ENCODE results near the gene MAP4K4. TPM values are rescaled to one million over a fixed set of nuclear protein-coding genes. Genes with fewer than 3 reads are reported as not detected.

The MAP4K4 gene
- total and polyA plus RNA-seq, 2 of the 4 experiments (the other 2 are of a cell fraction) = 89.4 to 124 TPM

GRCh38 chr2:101718993-101719571, 21.6 kb downstream of the MAP4K4 start:
- Histone ChIP-seq H3K18ac (ENCODE audit: low read depth, low read length) (no peak overlapping the region), H3K9me1 (ENCODE audit: insufficient read depth, low read length) (peaks cover 18% of the 10 kb centered on the region), H3K23ac (ENCODE audit: low read depth, low read length) (peak overlapping the region; percentile 23; the same call in 1 of the 2 replicates), H3K56ac (ENCODE audit: extremely low read depth, insufficient read depth, low read length) (no peak overlapping the region), H3K14ac (replicated peaks; ENCODE audit: low read depth, low read length) (0 out of 2 replicates have a peak overlapping the region, but pooled peaks have one; percentile 10), H4K91ac (ENCODE audit: insufficient read depth, low read depth, low read length) (no peak overlapping the region), H3K4me2 (ENCODE audit: low read depth, low read length) (no peak overlapping the region), H4K5ac (ENCODE audit: low read depth, low read length) (no peak overlapping the region), H2AK9ac (replicated peaks; ENCODE audit: low read depth, low read length, poor library complexity) (no peak overlapping the region), H3K9me3 (ENCODE audit: control insufficient read depth, insufficient read depth, low read length) (no peaks in the 10 kb centered on the region), H3K4me3 (ENCODE audit: insufficient read depth, low read depth, low read length) (no peak overlapping the region), H2AFZ (replicated peaks; ENCODE audit: low read length, poor library complexity) (no peak overlapping the region), H3K79me1 (ENCODE audit: low read depth in 1 of 2, low read length in 2 of 2) (peaks cover 4 to 74% of the 10 kb centered on the region in 2 experiments; a peak in 2 of 4 replicates), H3K4me1 (ENCODE audit: control insufficient read depth, insufficient read depth, low read length) (peaks cover 16% of the 10 kb centered on the region), H3K4ac (ENCODE audit: low read depth, low read length) (no peak overlapping the region; the same call in 1 of the 2 replicates), H2BK20ac (ENCODE audit: low read depth, low read length) (no peak overlapping the region), H2BK120ac (ENCODE audit: low read depth, low read length) (no peak overlapping the region), H3K9ac (ENCODE audit: low read depth, low read length) (no peak overlapping the region), H4K8ac (ENCODE audit: low read depth in 2 of 2, low read length in 2 of 2) (no peak overlapping the region), H2BK15ac (ENCODE audit: low read depth, low read length) (no peak overlapping the region), H2BK5ac (ENCODE audit: low read depth, low read length, poor library complexity, severe bottlenecking) (peak overlapping the region; percentile 48), H3K36me3 (ENCODE audit: control insufficient read depth, insufficient read depth, low read length) (0 out of 2 replicates have a peak, but pooled peaks cover 1% of the 10 kb centered on the region), H3K27ac (ENCODE audit: insufficient read depth, low read length) (no peak overlapping the region), H4K20me1 (ENCODE audit: insufficient read depth, low read length) (peaks cover 95% of the 10 kb centered on the region), H3K27me3 (ENCODE audit: control insufficient read depth, insufficient read depth, low read length) (no peaks in the 10 kb centered on the region), H2AK5ac (ENCODE audit: low read depth, low read length) (no peak overlapping the region)
- in situ Hi-C loops (cut with MboI; ENCODE audit: low sequenced_read_pairs) = no loop called here
- TF ChIP-seq SMC3 (IDR thresholded peaks at IDR 0.05; ENCODE audit: low read depth, low read length) = no peak
- TF ChIP-seq FOS (IDR thresholded peaks at IDR 0.05; ENCODE audit: low read depth, low read length) = no peak
- TF ChIP-seq BHLHE40 (IDR thresholded peaks at IDR 0.05; ENCODE audit: low read depth, low read length) = no peak
- no peak for TF ChIP-seq MAFK (IDR thresholded peaks at IDR 0.05; ENCODE audit: low read depth, low read length)
- TF ChIP-seq CHD1 (IDR thresholded peaks at IDR 0.05; ENCODE audit: low read depth, low read length) = no peak
- TF ChIP-seq CEBPB (IDR thresholded peaks at IDR 0.05; ENCODE audit: low read depth, low read length) = no peak
- TF ChIP-seq, protein P1, sequence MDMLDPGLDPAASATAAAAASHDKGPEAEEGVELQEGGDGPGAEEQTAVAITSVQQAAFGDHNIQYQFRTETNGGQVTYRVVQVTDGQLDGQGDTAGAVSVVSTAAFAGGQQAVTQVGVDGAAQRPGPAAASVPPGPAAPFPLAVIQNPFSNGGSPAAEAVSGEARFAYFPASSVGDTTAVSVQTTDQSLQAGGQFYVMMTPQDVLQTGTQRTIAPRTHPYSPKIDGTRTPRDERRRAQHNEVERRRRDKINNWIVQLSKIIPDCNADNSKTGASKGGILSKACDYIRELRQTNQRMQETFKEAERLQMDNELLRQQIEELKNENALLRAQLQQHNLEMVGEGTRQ (IDR thresholded peaks at IDR 0.05; ENCODE audit: low read depth, low read length) = no peak
- dilution Hi-C loops (cut with HindIII; ENCODE audit: low sequenced_read_pairs, unreplicated experiment) = no loop called here
- peak; percentile 64 for ATAC-seq (ENCODE audit: low read depth)
- ChIA-PET POLR2A (ENCODE audit: unreplicated experiment) (no interaction called here), CTCF (interaction anchor here (1.3 to 1.4 kb wide), 2 partner anchors 19 to 113 kb away, joined by 5 read pairs; no protein-coding TSS in a partner anchor)
- DNase-seq = peak; percentile 31
- WGBS, 2 experiments (ENCODE audit: extremely low coverage in 2 of 2, insufficient read length in 1 of 2) = 71% methylated on average over 1 of the region's 1 CpG; no CpG with 5 or more reads in 1 of the 2 experiments
- intact Hi-C loops (cut with micrococcal nuclease) = no loop called here
- no TSS peak for BruUV-seq (replicated peaks)
